ACC112 (cell line): ENCODE data around the gene CXCL1.

Experiments
- H2AFZ ChIP-seq: fragments of 200-600 bp; sonication (generic); one replicate; pipeline ENCODE4 v1.6.0; 2017; ENCODE audit warnings: antibody characterized with exemption, low read length; ENCODE audit not compliant: unreplicated experiment
- H3K27ac ChIP-seq: fragments of 200-600 bp; sonication (generic); 2 replicates; pipeline ENCODE4 v1.5.1; 2014; ENCODE audit warnings: low read depth, mild to moderate bottlenecking, antibody characterized with exemption, low read length, moderate library complexity
- H3K27me3 ChIP-seq: fragments of 200-600 bp; sonication (generic); 2 replicates; pipeline ENCODE4 v1.6.1; 2014; ENCODE audit warnings: mild to moderate bottlenecking, antibody characterized with exemption, low read length, moderate library complexity, mixed read lengths; ENCODE audit not compliant: insufficient read depth
- H3K36me3 ChIP-seq: fragments of 200-600 bp; sonication (generic); 2 replicates; pipeline ENCODE4 v1.6.1; 2016; ENCODE audit warnings: mild to moderate bottlenecking, antibody characterized with exemption, low read length, moderate library complexity, mixed read lengths; ENCODE audit not compliant: insufficient read depth
- H3K4me1 ChIP-seq: fragments of 200-600 bp; sonication (generic); one replicate; pipeline ENCODE4 v1.6.1; 2016; ENCODE audit warnings: low read length, mixed read lengths; ENCODE audit not compliant: insufficient read depth, unreplicated experiment, control insufficient read depth
- H3K4me3 ChIP-seq: fragments of 200-600 bp; sonication (generic); 2 replicates; pipeline ENCODE4 v1.5.1; 2014; ENCODE audit warnings: mild to moderate bottlenecking, low read depth, low read length
- H3K79me2 ChIP-seq: fragments of 200-600 bp; sonication (generic); one replicate; pipeline ENCODE4 v1.6.0; 2016; ENCODE audit warnings: low read length; ENCODE audit not compliant: control insufficient read depth, unreplicated experiment, insufficient read depth

CXCL1 gene

DNA sequence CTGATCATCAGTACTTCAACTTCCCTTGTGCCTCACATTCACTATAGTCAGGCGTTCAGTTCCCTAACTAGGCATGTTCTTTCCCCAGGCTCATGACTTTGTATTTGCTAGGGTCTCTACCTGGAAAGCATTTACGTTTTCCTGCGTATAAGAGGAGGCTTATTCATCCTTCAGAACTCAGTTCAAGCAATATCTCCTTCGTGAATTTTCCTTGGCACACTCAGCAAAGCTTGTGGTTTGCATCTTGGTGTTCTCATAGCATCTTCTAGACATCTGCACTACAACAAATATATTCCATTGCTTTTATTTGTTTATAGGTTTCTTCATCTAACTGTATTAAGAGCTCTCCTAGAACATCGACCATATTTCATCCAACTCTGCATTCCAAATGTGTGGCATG is 30.1 kb upstream of the CXCL1 start:
- no peaks in the 10 kb centered on the region for H3K36me3 ChIP-seq
- peaks cover 3% of the 10 kb centered on the region for H3K79me2 ChIP-seq
- peaks cover 35% of the 10 kb centered on the region for H3K4me1 ChIP-seq
- peak overlapping the region; percentile 52; the same call in 1 of the 2 replicates for H3K27ac ChIP-seq
- H3K27me3 ChIP-seq = no peaks in the 10 kb centered on the region
- no peak overlapping the region for H2AFZ ChIP-seq
- H3K4me3 ChIP-seq = peak overlapping the region; percentile 80

DNA sequence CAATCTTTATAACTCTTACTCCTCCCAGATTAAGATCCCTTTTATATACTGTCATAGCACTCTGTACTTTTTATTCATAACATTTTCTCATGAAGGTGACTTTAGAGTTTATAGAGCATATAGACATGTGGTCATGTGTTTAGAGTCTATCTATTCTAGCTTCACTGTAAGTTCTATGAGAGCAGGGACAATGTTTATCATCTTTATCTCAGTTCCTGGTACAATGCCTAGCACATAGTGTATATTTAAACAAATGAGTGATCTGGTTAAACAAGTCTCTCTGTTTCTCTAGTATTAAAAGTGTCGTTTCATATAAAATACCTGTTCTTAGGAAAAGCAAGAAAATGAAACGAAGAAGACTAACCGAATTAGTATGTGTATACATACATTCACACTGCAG is 29.5 kb upstream of the CXCL1 start:
- peak overlapping the region; percentile 0; the same call in 1 of the 2 replicates for H3K27ac ChIP-seq
- H3K36me3 ChIP-seq = no peaks in the 10 kb centered on the region
- no peak overlapping the region for H2AFZ ChIP-seq
- no peaks in the 10 kb centered on the region for H3K27me3 ChIP-seq
- H3K79me2 ChIP-seq = peaks cover 3% of the 10 kb centered on the region
- H3K4me1 ChIP-seq = peaks cover 40% of the 10 kb centered on the region
- H3K4me3 ChIP-seq = no peak overlapping the region

DNA sequence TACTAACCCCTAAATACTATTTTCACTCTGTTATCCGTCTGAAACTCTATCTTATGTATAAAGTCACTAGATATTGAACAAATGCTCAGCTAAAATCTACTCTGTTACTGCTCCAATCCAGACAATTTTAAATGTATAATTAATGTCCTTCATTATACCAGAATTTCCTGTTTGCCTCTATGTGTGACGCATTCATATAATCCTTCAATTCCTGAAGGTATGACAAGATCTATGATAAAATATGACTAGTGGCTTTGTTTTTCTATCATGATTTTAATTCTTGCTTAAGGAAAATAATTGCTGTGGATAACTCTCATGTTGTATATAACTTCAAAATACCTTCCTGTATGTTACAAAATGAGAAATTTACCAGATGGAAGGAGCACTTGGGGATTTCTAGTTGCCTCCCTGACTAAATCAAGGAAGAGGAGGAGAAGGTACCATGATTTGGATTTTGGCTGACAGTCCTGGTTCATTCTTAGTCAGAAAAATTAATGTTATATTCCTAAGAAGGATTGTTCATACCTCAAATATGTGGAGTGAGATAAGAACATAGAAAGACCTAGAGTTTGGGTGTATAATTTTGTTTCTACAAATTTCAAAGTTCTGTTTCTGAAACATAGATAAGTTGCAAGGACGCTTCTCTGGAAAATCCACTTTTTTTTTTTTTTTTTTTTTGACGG is 27.8 kb upstream of the CXCL1 start:
- Histone ChIP-seq H3K27me3 (no peaks in the 10 kb centered on the region), H3K36me3 (no peaks in the 10 kb centered on the region), H2AFZ (no peak overlapping the region), H3K4me3 (no peak overlapping the region), H3K4me1 (peaks cover 43% of the 10 kb centered on the region), H3K79me2 (peaks cover 3% of the 10 kb centered on the region), H3K27ac (peak overlapping the region; percentile 58)

DNA sequence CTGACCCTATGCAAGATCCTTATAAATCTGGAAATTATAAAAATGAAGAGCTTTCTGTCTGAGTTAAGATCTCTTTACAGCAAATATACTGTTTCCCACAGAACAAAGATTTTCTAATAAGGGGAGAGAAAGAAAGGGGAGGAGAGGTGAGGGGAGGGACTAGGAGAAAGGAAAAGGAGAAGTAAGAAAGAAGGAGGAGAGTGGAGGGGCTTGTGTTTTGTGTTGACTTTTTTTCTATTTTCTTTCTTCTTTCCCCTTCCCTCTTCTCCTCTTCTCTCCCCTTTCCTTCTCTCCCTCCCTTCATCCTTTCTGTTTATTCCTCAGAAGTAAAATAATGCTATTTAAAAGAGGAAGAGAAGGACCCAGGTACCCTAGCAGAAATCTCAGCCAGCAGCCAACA is 26.5 kb upstream of the CXCL1 start:
- no peak overlapping the region for H3K4me3 ChIP-seq
- H3K27ac ChIP-seq = peak overlapping the region; percentile 77; the same call in 1 of the 2 replicates
- no peaks in the 10 kb centered on the region for H3K36me3 ChIP-seq
- H3K79me2 ChIP-seq = peaks cover 3% of the 10 kb centered on the region
- no peaks in the 10 kb centered on the region for H3K27me3 ChIP-seq
- peaks cover 38% of the 10 kb centered on the region for H3K4me1 ChIP-seq
- no peak overlapping the region for H2AFZ ChIP-seq

DNA sequence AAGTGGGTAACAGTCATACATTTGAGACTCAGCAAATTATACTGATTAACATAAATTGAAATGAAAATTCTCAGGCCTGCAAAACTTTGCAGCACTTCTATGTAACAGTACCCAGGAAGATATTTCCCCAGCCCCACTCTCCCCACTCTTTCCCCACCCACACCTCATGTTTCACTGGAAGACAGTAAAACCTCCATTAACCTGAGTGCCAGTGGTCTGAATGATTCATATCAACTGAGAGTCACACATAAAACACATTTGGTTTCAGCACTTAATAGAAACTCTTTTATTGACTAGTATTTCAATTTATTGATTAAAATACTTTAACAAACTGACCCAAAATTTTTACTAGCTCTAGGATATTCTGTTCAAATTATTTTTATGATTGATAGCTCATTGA is 25.8 kb upstream of the CXCL1 start:
- peaks cover 35% of the 10 kb centered on the region for H3K4me1 ChIP-seq
- H3K27me3 ChIP-seq = no peaks in the 10 kb centered on the region
- peak overlapping the region; percentile 77 for H3K27ac ChIP-seq
- H3K4me3 ChIP-seq = no peak overlapping the region
- no peak overlapping the region for H2AFZ ChIP-seq
- peaks cover 3% of the 10 kb centered on the region for H3K79me2 ChIP-seq
- no peaks in the 10 kb centered on the region for H3K36me3 ChIP-seq

DNA sequence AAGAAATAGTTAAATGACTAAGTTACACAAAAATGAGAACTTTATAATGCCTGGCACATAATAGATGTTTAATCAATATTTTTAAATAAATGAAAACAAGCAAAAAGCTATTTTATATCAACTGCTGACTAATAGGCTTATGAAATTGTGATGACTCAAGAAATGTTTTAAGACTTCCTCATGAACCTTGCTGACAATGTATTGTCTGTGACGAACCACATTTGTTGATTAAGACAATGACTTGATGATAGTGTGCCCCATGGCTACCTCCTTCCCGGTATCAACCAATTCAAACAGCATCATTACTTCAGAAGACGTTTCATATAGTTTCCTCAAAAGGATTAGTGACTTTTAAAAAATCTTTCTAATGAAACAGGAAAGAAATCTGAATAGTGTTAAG is 24.8 kb upstream of the CXCL1 start:
- Histone ChIP-seq H2AFZ (no peak overlapping the region), H3K79me2 (no peaks in the 10 kb centered on the region), H3K27ac (peak overlapping the region; percentile 77), H3K4me1 (peaks cover 35% of the 10 kb centered on the region), H3K27me3 (no peaks in the 10 kb centered on the region), H3K4me3 (no peak overlapping the region), H3K36me3 (no peaks in the 10 kb centered on the region)

DNA sequence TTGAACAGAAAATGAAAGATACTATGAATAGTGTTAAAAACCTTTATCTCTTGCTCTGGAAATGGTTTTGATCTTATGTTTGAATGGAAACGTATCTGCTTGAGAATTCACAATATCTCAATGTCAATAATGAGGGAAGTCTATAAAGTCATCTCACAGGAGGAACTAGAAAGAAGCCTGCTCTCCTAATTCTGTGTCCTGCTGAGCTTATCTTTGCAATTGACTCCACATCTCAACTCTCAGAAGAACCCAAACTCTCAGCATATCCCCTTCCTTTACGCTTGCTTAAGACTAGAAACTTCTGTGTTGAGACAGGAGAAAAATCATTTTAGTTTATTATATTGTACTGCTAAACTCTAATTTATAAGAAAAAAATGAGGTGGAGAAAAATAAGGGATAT is 24.4 kb upstream of the CXCL1 start:
- Histone ChIP-seq H2AFZ (no peak overlapping the region), H3K36me3 (no peaks in the 10 kb centered on the region), H3K4me3 (no peak overlapping the region), H3K79me2 (no peaks in the 10 kb centered on the region), H3K27me3 (no peaks in the 10 kb centered on the region), H3K4me1 (peaks cover 35% of the 10 kb centered on the region), H3K27ac (peak overlapping the region; percentile 77)

DNA sequence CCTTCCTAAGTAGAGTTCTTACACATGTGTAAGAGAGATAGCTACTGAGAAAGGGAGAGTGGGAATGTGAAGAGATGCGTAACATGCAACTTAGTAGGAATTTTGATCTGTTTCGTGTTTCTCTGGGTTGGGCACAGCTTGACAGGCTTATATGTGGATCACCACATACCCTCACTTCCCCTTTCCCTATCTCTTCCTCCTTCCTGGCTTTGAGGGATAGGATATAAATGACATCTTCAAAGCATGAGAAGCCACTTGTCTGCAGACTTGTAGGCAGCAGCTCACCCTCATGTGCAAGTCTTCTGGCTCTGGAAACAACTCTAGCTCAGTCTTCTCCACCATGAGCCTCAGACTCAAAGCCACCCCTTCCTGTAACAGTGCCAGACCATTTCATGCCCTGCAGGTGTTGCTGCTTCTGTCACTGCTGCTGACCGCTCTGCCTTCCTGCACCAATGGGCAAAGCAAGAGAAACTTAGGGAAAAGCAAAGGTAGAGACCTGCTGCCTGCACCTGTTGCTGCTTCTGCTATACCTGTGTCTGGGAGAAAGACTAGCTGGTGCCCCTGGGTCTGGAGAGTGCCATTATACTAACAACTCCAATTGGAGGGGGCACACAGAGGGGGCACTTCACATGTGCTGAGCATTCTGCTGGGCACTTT is 21.5 kb upstream of the CXCL1 start:
- Histone ChIP-seq H3K4me1 (peaks cover 23% of the 10 kb centered on the region), H2AFZ (no peak overlapping the region), H3K27me3 (no peaks in the 10 kb centered on the region), H3K27ac (no peak overlapping the region), H3K36me3 (no peaks in the 10 kb centered on the region), H3K4me3 (no peak overlapping the region), H3K79me2 (no peaks in the 10 kb centered on the region)

DNA sequence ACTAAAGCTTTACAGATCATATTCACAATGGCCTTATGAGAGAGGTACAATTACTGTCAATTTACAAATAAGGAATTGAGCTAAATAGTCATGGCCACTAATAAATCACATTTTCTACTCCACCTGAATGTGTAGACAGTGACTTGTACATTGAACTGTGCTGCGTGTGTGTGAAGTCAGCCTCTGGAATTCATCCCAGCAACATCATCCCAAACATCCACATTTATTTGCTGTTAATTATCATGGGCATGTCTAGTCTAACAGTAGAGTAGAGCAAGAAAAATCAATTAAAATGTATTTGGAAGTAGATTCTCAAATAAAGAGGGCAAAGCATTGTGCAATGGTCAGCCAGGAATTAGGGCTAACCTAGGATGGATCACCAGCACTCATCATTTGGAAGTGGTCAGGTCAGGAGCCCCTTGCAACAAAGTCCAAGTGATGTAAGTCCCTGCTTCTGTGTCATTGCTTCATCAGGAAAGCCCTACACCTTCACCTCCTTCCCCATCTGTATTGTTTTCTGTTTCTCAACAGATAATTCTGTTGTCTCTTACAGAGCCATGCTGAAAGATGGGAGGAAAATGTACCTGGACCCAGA is 20.9 kb upstream of the CXCL1 start:
- H3K27me3 ChIP-seq = no peaks in the 10 kb centered on the region

DNA sequence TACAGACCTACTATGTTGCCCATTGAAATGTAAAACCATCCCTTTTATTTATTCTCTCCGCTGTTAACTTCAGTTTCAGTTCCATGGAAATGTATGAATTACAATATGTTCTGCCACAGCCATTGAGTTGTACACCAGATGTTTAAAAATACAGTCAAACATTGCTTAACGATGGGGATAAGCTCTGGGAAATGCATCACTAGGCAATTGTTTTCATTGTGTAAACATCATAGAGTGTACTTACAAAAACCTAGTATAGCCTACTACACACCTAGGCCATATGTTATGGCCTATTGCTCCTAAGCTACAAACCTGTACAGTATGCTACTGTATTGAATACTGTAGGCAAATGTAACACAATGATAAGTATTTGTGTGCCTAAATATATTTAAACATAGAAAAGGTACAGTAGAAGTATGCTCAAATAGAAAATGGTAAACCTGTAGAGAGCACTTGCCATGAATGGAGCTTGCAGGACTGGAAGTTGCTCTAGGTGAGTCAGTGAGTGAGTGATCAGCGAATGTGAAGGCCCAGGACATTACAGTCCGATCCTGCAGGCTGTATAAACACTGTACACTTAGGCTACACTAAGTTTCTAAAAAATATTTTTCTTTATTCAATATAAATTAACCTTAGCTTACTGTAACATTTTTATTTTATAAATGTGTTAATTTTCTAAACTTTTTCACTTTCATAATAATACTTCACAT is 18.8 kb upstream of the CXCL1 start:
- no peaks in the 10 kb centered on the region for H3K27me3 ChIP-seq
- no peaks in the 10 kb centered on the region for H3K36me3 ChIP-seq
- no peak overlapping the region for H2AFZ ChIP-seq
- no peak overlapping the region for H3K27ac ChIP-seq
- peaks cover 3% of the 10 kb centered on the region for H3K4me1 ChIP-seq
- no peak overlapping the region for H3K4me3 ChIP-seq
- no peaks in the 10 kb centered on the region for H3K79me2 ChIP-seq

More for the DNA sequence above, 20.9 kb upstream of the CXCL1 start:
- Histone ChIP-seq H3K36me3 (no peaks in the 10 kb centered on the region), H2AFZ (no peak overlapping the region), H3K4me1 (peaks cover 17% of the 10 kb centered on the region), H3K27ac (no peak overlapping the region), H3K79me2 (no peaks in the 10 kb centered on the region), H3K4me3 (no peak overlapping the region)
